ENCODE data around the gene MYBPC2.

The MYBPC2 gene

DNA sequence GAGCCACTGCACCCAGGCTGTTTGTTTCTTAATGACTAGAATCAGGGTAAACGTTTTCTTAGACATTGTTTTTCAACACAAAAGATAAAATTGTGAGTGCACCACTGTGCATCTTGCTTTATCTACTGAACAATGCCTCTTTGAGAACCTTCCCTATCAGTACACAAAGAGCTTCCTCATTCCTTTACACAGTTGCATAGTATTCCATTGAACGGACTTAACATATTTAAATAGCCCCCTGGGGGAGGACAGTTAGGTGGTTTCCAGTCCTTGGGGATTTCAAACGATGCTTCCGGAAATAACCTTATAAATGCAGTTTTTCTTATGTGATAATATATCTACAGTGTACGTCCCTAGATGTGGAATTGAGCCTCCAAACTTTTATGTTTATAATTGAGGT is 39.9 kb upstream of the MYBPC2 start:
- Histone ChIP-seq H2AFZ (ENCODE audit: low read length) (no peak overlapping the region), H4K20me1 (ENCODE audit: insufficient read depth, low read length) (no peaks in the 10 kb centered on the region), H3K4me1 (ENCODE audit: insufficient read depth, low read length, severe bottlenecking) (no peaks in the 10 kb centered on the region), H3K4me2 (ENCODE audit: low read length) (no peak overlapping the region), H3K36me3 (ENCODE audit: insufficient read depth, low read length) (peaks cover 47% of the 10 kb centered on the region), H3K79me2 (ENCODE audit: insufficient read depth, low read length) (peaks cover 34% of the 10 kb centered on the region), H3K27ac (ENCODE audit: low read depth, low read length, poor library complexity, severe bottlenecking) (no peak overlapping the region), H3K9me2 (ENCODE audit: low read depth, low read length) (no peaks in the 10 kb centered on the region), H3K9ac (ENCODE audit: low read length) (no peak overlapping the region), H3K4me3 (ENCODE audit: low read depth, low read length, poor library complexity, severe bottlenecking) (no peak overlapping the region), H3K27me3 (ENCODE audit: insufficient read depth, low read length) (no peaks in the 10 kb centered on the region), H3F3A (ENCODE audit: insufficient read depth, low read length) (no peaks in the 10 kb centered on the region), H3K9me3 (ENCODE audit: low read length) (no peaks in the 10 kb centered on the region)
- no peak for TF ChIP-seq EZH2 (IDR thresholded peaks at IDR 0.05; ENCODE audit: borderline replicate concordance, low read length)
- no peak for TF ChIP-seq CTCF (IDR thresholded peaks at IDR 0.05; ENCODE audit: low read length)

- Histone ChIP-seq H3K9me2 (ENCODE audit: low read depth, low read length) (no peaks in the 10 kb centered on the region), H2AFZ (ENCODE audit: low read length) (no peak overlapping the region), H3K36me3 (ENCODE audit: insufficient read depth, low read length) (peaks cover 40% of the 10 kb centered on the region), H3K4me3 (ENCODE audit: low read depth, low read length, poor library complexity, severe bottlenecking) (no peak overlapping the region), H3K9me3 (ENCODE audit: low read length) (no peaks in the 10 kb centered on the region), H3K4me1 (ENCODE audit: insufficient read depth, low read length, severe bottlenecking) (no peaks in the 10 kb centered on the region), H4K20me1 (ENCODE audit: insufficient read depth, low read length) (no peaks in the 10 kb centered on the region), H3K9ac (ENCODE audit: low read length) (no peak overlapping the region), H3K79me2 (ENCODE audit: insufficient read depth, low read length) (peaks cover 27% of the 10 kb centered on the region), H3K27ac (ENCODE audit: low read depth, low read length, poor library complexity, severe bottlenecking) (no peak overlapping the region), H3K4me2 (ENCODE audit: low read length) (no peak overlapping the region), H3F3A (ENCODE audit: insufficient read depth, low read length) (no peaks in the 10 kb centered on the region), H3K27me3 (ENCODE audit: insufficient read depth, low read length) (no peaks in the 10 kb centered on the region)
- TF ChIP-seq EZH2 (IDR thresholded peaks at IDR 0.05; ENCODE audit: borderline replicate concordance, low read length) (no peak), CTCF (IDR thresholded peaks at IDR 0.05; ENCODE audit: low read length) (no peak)
Observed at GRCh38 chr19:50393589-50393988, 39.1 kb upstream of the MYBPC2 start.

DNA sequence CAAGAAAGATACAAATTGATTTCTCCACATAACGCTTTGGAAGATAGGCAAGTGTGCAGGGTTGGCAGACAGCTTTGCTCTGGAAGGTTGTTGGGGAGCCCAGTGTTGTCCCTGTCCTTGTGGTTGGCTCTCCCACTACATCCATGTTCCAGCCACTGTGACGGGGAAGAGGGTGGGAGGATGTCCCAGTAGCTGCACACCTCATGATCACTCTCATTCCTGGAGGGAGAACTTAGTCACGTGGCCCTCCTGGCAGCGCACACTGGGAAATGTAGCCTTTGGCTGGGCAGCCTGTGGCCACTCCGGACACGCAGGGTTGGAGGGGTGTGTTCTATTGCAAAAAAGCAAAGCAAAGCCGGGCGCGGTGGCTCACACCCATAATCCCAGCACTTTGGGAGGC is 38.7 kb upstream of the MYBPC2 start:
- Histone ChIP-seq H2AFZ (ENCODE audit: low read length) (no peak overlapping the region), H3K27me3 (ENCODE audit: insufficient read depth, low read length) (no peaks in the 10 kb centered on the region), H3K27ac (ENCODE audit: low read depth, low read length, poor library complexity, severe bottlenecking) (no peak overlapping the region), H3K4me1 (ENCODE audit: insufficient read depth, low read length, severe bottlenecking) (no peaks in the 10 kb centered on the region), H3K4me3 (ENCODE audit: low read depth, low read length, poor library complexity, severe bottlenecking) (no peak overlapping the region), H3K79me2 (ENCODE audit: insufficient read depth, low read length) (peaks cover 24% of the 10 kb centered on the region), H3K4me2 (ENCODE audit: low read length) (no peak overlapping the region), H4K20me1 (ENCODE audit: insufficient read depth, low read length) (no peaks in the 10 kb centered on the region), H3F3A (ENCODE audit: insufficient read depth, low read length) (no peaks in the 10 kb centered on the region), H3K9ac (ENCODE audit: low read length) (no peak overlapping the region), H3K9me3 (ENCODE audit: low read length) (no peaks in the 10 kb centered on the region), H3K36me3 (ENCODE audit: insufficient read depth, low read length) (peaks cover 41% of the 10 kb centered on the region), H3K9me2 (ENCODE audit: low read depth, low read length) (no peaks in the 10 kb centered on the region)
- TF ChIP-seq EZH2 (IDR thresholded peaks at IDR 0.05; ENCODE audit: borderline replicate concordance, low read length) (no peak), CTCF (IDR thresholded peaks at IDR 0.05; ENCODE audit: low read length) (no peak)

Data from OCI-LY1 (cell line).